ENCODE measurements around the gene SMYD2. TPM values are rescaled to one million over a fixed set of nuclear protein-coding genes. Genes with fewer than 3 reads are reported as not detected.

Gene SMYD2
- total and polyA plus RNA-seq, 11 donors, result 157 to 406 (median 324) TPM

DNA sequence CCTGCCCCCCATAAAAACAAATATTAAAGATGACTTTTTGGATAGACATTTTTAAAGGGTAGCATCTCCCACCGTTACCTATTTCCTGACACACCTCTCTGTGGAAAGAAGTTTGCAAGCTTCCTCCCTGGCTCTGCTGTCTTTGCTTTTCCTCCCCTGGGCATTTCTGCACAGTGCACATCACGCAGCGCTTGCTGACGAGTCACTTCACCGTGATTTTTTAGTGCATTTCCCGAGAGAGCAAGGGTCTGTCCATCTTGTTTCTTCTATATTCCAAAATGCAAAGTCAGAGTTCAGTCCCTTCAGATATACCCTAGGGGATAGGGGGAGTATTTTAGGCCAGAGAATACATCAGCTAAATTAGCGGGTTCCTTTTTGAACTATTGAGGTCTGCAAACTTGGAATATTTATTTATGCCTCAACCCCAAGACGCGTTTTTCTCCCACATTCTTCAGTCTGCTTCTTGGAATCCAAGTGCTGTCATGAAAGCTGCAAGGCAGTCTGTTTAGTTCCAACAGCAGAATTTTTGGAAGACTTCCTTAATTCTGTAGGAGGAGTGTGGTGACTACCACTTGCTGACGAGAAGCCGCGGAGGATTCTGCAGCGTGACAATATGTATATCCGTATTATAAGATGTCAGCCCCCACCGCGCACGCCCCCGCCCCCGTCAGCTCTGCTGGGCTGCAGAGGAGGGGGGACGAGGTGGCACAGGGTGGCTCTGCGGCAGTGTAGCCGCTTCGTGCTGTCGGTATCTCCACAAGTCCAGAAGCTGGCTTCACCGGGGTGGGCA, 22.4 kb downstream of the SMYD2 start:
- intact Hi-C loops (cut with DNase I), result no loop called here
- H3K4me3 ChIP-seq, result peak overlapping the region in 4 of 12 donors; percentile 15 to 33 (median 20)
- peak in 3 of 4 donors; percentile 27 to 35 (median 32) for ATAC-seq
- H3K27me3 ChIP-seq, result no peaks in the 10 kb centered on the region
- WGBS, 4 donors, result 38 to 60% (median 49%) methylated on average over 25 of the region's 25 CpGs
- H3K36me3 ChIP-seq, result peaks cover 0 to 11% (median 0%) of the 10 kb centered on the region in 9 donors
- no peaks in the 10 kb centered on the region for H3K9me3 ChIP-seq
- peak overlapping the region in 1 of 12 donors; percentile 13 for H3K27ac ChIP-seq
- no peak for DNase-seq
- H3K4me1 ChIP-seq, result peaks cover 0 to 61% (median 15%) of the 10 kb centered on the region in 12 donors
- no peak for TF ChIP-seq POLR2A (IDR thresholded peaks at IDR 0.05)
- TF ChIP-seq, protein P1, sequence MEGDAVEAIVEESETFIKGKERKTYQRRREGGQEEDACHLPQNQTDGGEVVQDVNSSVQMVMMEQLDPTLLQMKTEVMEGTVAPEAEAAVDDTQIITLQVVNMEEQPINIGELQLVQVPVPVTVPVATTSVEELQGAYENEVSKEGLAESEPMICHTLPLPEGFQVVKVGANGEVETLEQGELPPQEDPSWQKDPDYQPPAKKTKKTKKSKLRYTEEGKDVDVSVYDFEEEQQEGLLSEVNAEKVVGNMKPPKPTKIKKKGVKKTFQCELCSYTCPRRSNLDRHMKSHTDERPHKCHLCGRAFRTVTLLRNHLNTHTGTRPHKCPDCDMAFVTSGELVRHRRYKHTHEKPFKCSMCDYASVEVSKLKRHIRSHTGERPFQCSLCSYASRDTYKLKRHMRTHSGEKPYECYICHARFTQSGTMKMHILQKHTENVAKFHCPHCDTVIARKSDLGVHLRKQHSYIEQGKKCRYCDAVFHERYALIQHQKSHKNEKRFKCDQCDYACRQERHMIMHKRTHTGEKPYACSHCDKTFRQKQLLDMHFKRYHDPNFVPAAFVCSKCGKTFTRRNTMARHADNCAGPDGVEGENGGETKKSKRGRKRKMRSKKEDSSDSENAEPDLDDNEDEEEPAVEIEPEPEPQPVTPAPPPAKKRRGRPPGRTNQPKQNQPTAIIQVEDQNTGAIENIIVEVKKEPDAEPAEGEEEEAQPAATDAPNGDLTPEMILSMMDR (IDR thresholded peaks at IDR 0.05), result no peak

DNA sequence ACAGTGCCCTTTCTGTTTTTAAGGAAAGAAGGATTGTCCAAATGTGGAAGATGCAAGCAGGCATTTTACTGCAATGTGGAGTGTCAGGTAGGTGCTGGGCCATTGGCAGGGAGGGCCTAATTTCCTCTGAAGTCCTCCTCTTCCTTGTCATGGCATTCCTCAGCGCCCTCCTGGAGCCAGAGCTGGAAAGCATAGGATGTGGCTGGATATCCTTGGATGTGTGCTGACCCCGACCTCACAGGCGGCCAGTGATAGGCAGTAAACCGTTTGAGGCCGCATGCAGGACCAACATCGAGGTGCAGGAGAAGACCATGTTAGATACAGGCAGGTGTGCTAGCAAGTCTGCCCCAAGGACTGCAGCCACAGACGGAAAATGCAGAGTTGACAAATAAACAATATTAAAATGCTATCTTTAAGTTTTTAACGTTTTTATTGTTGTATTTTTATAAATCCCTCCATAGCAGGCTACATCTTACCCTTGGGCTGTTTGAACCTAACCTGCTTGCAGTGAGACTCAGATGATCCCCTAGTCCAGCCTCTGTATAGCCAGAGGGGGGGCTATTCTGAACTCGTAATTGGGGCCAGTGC, 24.3 kb downstream of the SMYD2 start:
- Histone ChIP-seq H3K27me3 (no peaks in the 10 kb centered on the region), H3K4me1 (peaks cover 0 to 78% (median 16%) of the 10 kb centered on the region in 12 donors), H3K27ac (no peak overlapping the region), H3K4me3 (no peak overlapping the region), H3K36me3 (peaks cover 0 to 11% (median 0%) of the 10 kb centered on the region in 9 donors), H3K9me3 (no peaks in the 10 kb centered on the region)
- ATAC-seq (no peak), DNase-seq (no peak)
- WGBS, 4 donors, result 82 to 91% (median 89%) methylated on average over 9 of the region's 9 CpGs
- intact Hi-C loops (cut with DNase I), result no loop called here
- TF ChIP-seq, protein P1 (IDR thresholded peaks at IDR 0.05), result no peak
- TF ChIP-seq POLR2A (IDR thresholded peaks at IDR 0.05), result no peak

DNA sequence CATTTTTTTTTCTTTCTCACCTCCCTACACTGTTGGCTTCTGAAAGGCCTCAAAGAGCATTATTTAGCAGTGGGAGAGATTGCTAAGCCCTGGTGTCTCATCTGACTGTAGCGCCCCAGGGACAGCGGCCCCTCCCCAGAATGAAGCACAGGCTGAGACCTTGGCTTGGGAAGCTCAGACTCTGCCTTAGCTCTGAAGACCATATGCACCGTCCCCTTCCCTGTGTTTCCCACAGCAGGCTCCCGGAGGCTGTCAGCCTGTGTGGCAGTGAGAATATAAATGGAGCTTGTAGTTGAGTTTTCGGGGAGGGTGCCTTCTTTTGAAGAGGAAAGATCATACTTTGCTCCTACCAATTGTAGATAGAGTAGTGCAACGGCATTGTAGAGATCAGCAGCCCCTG, 25.3 kb downstream of the SMYD2 start:
- no peak for DNase-seq
- Histone ChIP-seq H3K27ac (peak overlapping the region in 3 of 12 donors; percentile 7 to 31 (median 22)), H3K4me3 (no peak overlapping the region), H3K9me3 (no peaks in the 10 kb centered on the region), H3K27me3 (no peaks in the 10 kb centered on the region), H3K36me3 (peaks cover 0 to 11% (median 0%) of the 10 kb centered on the region in 9 donors), H3K4me1 (peaks cover 4 to 88% (median 21%) of the 10 kb centered on the region in 12 donors)
- WGBS, 4 donors, result 81 to 89% (median 85%) methylated on average over 6 of the region's 6 CpGs
- no peak for TF ChIP-seq POLR2A (IDR thresholded peaks at IDR 0.05)
- TF ChIP-seq, protein P1 (IDR thresholded peaks at IDR 0.05), result no peak
- no peak for ATAC-seq
- intact Hi-C loops (cut with DNase I), result no loop called here

DNA sequence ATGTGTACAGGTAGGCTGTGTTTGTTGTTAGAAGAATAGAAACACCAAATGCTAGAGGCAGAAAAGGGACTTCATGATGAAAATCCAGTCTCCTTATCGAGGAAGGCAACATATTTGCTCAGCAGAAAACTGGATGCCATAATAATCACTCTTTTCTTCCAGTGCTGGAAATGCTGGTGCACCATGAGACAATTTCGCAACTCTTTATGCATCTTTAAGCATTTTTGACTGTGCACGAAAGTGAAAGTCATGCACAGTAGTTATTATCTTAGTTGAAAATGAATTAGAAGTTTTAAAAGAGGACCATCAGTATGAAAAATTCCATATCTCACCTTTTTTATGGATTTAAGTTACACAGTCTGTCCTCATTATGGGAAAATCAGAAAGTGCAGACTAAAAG, 29.1 kb downstream of the SMYD2 start:
- DNase-seq (no peak), ATAC-seq (no peak)
- Histone ChIP-seq H3K27ac (peak overlapping the region in 2 of 12 donors; percentile 5 to 82), H3K9me3 (no peaks in the 10 kb centered on the region), H3K4me1 (peaks cover 0 to 94% (median 19%) of the 10 kb centered on the region in 12 donors), H3K4me3 (peak overlapping the region in 1 of 12 donors; percentile 42), H3K27me3 (no peaks in the 10 kb centered on the region), H3K36me3 (peaks cover 0 to 11% (median 2%) of the 10 kb centered on the region in 9 donors)
- intact Hi-C loops (cut with DNase I), result no loop called here
- TF ChIP-seq POLR2A (IDR thresholded peaks at IDR 0.05), result no peak
- TF ChIP-seq, protein P1 (IDR thresholded peaks at IDR 0.05), result no peak
- 69 to 83% (median 80%) methylated on average over 3 of the region's 3 CpGs for WGBS, 4 donors
